Stimulated activated CD4-positive, alpha-beta T cell treated with anti-CD3 and anti-CD28 coated beads, TNF-alpha, amount 100 ng/mL, for 4 hours (primary cell): Measurements from ENCODE around the gene BCAS1.

Experiments used
- DNase-seq, 3 experiments: peaks; one replicate each; pipeline ENCODE4 v3.0.0-alpha.2; 2020; ENCODE audit warnings: low read depth in 3 of 3

Gene BCAS1

GRCh38 chr20:54078296-54078984, 8.0 kb upstream of the BCAS1 start:
- DNase-seq: no peak

GRCh38 chr20:54076259-54076658, 5.9 kb upstream of the BCAS1 start:
- no peak for DNase-seq

DNA sequence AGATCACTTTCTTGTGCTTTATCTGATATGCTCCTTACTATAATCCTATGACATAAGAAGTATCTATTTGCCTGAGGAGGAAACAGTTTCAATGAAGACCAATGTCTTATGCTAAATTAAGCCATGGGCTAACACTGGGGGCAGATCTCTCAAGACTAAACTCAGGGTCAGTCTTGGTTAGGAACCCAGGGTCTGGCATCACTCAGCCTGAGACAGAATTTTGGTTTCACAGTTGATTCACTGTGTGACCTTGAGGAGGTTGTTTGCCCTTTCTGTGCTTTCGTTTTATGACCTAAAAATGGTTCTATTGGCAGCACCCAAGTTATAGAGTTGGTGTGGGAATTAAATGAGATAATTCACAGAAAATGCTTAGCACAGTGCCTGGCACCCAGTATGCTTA, 4.9 kb upstream of the BCAS1 start:
- DNase-seq: no peak

GRCh38 chr20:54074511-54074910, 4.1 kb upstream of the BCAS1 start:
- DNase-seq: no peak

DNA sequence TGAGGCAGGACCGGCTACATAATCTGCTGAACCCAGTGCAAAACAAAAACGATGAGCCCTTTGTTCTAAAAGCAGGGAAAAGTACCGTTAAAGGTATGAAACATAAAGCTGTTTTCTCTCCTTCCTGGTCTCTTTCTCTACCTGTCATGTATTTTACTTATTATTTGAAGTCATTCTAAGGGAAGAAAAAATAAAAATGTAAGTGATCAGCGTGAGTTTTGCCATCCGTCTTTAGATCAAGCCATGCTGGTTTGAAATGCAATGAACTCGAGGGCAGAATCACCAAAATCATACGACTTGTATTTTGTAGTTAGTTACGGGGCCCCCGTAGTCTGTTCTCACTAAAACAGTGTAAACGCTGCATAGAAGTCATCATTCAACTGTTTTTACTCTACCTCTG, 2.9 kb upstream of the BCAS1 start:
- DNase-seq: no peak

- no peak for DNase-seq
Observed at GRCh38 chr20:54069501-54069971, 858 bp downstream of the BCAS1 start.

DNA sequence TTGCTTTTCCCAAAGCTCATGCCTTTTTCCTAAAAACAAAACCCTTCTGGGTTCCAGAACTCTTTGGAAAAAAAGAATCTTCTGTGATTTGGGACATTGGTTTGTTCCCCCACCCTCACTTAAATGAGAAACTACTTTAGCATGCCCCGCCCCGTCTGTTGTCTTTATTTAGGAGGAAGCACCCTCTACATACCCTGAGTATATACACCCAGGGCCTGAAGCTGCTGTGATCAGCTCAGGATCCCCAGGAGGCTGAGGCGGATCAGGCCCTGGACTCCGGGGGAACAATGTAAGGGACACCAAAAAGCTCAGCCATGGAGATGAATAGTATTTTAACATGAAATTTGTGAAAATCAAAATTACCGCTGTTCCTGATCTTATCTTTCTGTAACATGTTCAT, 1.4 kb downstream of the BCAS1 start:
- no peak for DNase-seq

GRCh38 chr20:54068495-54068894, 1.9 kb downstream of the BCAS1 start:
- DNase-seq: no peak

GRCh38 chr20:54067606-54068174, 2.7 kb downstream of the BCAS1 start:
- DNase-seq: no peak

DNA sequence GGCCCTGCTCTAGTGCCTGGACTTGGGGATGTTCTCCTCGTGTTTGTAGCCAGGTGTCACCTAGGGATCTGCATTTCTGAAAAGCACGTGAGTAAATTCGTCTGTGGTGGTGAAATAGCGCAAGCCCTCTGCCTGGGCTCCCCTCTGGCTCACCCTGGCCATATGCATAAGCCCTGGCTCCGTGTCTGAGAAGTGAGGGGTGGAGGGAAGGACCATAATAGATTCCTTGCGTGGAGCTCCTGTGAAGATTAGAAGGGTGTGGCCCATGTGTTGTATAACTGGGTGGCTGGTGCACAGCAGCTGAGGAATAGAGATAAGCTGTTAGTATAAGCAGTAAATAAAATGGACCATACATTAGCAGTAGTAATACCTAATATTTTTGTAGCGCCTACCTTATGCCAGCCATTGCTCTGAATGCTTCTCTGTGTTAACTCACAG, 4.8 kb downstream of the BCAS1 start:
- no peak for DNase-seq

GRCh38 chr20:54064939-54065338, 5.5 kb downstream of the BCAS1 start:
- DNase-seq: no peak

GRCh38 chr20:54063992-54064676, 6.3 kb downstream of the BCAS1 start:
- DNase-seq: no peak

GRCh38 chr20:54063580-54063979, 6.8 kb downstream of the BCAS1 start:
- no peak for DNase-seq

- no peak for DNase-seq
Observed at GRCh38 chr20:54062812-54063280, 7.5 kb downstream of the BCAS1 start.

DNA sequence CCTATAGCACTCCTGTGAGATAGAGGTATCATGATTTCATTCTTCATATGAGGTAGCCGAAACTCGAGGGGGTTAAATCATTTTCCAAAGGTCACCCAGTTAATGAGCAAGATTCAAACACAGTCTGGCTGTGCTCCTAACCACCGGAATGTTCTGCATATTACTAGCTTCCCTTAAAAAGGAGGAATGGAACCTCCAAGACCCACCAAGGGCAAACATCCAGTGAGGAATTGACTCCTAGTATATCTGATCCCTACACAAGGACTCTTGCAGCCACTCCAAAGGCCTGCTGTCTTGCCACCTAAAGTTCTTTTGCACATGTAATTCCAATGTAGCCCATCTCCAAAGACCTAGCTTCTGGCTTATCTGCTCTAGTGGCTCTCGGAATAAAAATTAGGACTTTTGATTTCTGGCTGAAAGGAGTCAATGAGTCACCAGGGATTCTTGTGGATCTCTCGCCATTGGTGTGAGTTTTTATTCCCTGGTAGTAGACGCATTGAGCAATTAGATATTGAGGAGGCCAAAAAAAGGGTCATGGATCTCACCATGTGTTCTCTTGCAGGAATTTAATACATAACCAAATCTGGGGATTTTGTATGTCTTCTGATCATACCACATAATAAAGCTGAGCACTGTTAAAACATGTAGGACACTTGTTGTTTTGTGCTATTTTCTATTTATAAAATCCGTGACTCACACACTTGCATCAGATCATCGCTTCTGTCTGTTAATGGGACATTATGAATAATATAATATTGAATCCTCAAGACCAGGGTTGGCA, 9.1 kb downstream of the BCAS1 start:
- no peak for DNase-seq

DNA sequence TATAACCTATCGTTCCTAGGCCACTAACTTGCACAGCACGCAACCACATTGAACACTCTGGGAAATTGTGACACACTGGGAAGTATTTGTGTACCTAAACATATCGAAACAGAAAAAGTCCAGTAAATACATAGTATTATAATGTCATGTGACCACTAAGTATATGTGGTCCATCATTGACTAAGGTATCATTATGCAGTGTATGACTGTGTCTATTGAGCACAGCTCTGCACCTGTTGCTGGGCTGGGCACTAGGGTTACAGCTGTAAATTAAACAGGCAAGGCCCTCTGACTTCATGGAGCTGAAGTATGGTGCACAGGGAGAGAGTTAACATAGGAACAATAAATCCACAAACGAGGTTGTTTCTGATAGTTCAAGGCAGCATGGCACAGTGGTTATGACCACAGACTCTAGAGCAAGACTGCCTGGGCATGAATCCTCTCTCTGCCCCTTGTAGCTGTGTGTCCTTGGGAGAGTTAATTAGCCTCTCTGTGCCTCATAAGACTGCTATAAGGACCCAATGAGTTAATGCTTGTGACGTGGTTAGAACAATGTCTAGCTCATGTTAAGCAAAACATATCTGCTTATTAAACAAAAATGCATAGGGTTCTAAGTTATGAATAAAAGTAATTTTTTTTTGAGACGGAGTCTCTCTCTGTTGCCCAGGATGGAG, 10.6 kb downstream of the BCAS1 start:
- no peak for DNase-seq

- DNase-seq: no peak
Observed at GRCh38 chr20:54058420-54059139, 11.8 kb downstream of the BCAS1 start.

DNA sequence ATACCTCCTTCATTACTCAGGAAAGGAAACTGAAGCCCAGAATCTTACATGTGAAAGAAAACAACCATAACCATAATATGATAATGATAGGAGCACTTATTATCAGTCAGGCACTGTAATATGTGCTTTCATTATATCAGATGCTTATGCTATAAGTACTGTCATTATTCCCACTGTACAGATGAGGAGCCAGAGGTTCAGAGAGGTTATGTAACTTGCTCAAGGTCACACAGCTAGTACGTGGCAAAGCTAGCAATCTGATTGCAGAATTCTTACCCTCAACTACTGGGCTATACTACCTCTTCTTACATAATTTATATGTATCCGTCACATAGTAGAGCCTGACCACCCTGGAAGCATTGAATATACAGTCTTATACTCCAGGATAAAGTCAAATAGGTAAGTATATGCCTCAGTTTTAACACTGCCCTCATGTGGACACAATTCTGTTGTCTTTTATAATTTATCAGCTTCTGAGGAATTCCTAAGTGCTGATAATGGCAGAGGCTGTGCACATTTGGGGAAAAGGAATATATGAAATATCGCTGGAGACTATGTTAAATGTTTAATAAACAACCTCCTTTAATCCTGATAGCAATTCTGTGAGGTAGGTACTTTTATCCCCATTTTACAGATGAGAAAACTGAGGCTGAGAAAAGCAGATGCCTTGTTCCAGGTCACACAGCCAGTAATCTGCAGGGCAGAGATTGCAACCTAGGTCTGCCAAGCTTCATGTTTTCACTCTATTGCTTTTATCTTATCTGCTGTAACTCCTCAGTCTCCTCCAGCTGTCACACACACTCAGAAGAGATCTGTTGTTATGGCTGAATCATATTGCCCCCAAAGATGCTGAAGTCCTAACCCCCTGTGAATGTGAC, 13.4 kb downstream of the BCAS1 start:
- DNase-seq: no peak

DNA sequence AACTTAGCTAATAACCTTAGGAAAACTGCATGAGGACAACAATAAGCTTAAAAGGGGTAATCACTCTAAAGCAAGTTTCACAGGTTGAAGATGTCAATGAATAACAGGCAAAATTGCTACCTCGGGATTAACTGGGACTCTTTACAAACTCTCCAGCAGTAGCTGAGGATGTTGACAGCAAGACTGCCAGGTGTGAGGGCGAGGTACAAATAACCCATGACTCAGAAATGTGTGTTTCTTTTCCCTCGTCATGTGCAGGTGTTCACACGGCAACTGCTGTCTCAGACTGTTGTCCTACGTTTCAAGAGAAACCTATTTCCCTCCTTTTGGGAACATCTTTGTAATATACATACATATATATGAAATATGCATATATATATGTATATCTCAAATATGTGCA, 15.9 kb downstream of the BCAS1 start:
- no peak for DNase-seq

GRCh38 chr20:54051068-54051467, 19.3 kb downstream of the BCAS1 start:
- DNase-seq: no peak
